Measurements from ENCODE around the gene PPP1R1C. TPM values are rescaled to one million over a fixed set of nuclear protein-coding genes. Genes with fewer than 3 reads are reported as not detected.

Gene PPP1R1C
- total RNA-seq, 2 experiments from 2014 or later, result not detected

DNA sequence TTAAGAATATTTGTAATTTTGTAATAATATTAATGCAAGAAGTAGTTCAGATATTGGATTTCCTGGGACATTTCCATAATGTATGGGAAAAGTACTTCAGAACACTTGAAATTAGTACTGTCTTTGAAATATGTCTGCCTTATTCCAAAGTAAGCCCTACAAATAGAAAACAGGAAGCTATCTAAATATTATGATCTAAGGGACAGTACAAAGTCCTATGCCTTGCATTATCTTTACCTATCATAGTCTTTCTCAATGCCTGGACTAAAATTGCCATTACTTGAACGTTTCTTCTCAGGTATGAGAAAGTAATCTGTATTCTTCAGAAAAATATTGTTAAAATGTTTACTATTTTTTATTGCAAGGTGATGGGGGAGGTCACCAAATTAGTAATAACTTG, 113.0 kb downstream of the PPP1R1C start:
- DNase-seq, result no peak
- H3K4me3 Mint-ChIP-seq, result no peak overlapping the region
- H3K9me3 Mint-ChIP-seq, result no peaks in the 10 kb centered on the region
- ChIA-PET POLR2A (no interaction called here), CTCF (no interaction called here)
- peaks cover 5% of the 10 kb centered on the region for H3K27me3 Mint-ChIP-seq
- no peak overlapping the region for H3K27ac Mint-ChIP-seq
- no peaks in the 10 kb centered on the region for H3K4me1 Mint-ChIP-seq
- H3K36me3 Mint-ChIP-seq (ENCODE audit: low read depth), result no peaks in the 10 kb centered on the region

DNA sequence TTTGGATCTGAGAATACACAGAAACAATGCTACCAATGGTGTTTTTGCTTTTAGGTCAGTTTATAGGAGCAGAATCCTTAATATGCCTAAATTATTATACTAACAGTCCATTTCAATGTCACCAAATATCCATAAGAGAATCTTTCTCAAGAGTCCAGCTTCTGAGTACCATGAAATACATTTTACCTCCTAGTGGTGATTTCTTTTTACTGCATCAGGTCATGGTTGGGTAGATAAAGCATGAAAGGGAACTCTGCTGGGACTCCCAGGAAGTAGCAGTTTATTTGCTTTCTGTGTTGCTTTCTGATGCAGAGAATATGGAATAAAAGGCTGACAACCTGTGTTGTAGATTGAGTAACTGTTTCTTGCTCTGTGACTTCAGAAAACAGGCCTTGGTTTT, 115.6 kb downstream of the PPP1R1C start:
- POLR2A ChIA-PET, result no interaction called here
- Mint-ChIP-seq H3K4me3 (no peak overlapping the region), H3K4me1 (no peaks in the 10 kb centered on the region), H3K9me3 (no peaks in the 10 kb centered on the region), H3K36me3 (ENCODE audit: low read depth) (no peaks in the 10 kb centered on the region), H3K27me3 (peaks cover 5% of the 10 kb centered on the region), H3K27ac (no peak overlapping the region)
- CTCF ChIA-PET, result no interaction called here
- DNase-seq, result no peak

DNA sequence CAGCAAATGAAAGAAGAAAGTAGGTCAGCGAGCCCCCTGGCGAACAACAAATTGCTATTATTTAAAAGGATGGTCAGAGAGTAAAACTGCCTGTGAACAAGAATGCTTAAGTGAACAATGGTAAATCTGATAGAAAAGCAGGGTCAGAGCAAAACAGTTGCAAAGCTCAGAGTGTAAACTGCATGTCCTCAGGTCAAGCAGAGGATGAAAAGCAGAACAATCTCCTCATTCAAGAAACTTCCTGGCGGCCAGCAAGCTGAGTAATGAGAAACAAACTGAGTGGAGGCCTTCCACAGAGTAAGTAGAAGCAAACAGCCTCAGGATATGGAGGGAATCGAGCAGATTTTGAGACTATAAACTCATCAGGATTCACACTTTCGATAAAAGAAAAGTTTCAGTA, 117.9 kb downstream of the PPP1R1C start:
- peaks cover 2% of the 10 kb centered on the region for H3K27me3 Mint-ChIP-seq

DNA sequence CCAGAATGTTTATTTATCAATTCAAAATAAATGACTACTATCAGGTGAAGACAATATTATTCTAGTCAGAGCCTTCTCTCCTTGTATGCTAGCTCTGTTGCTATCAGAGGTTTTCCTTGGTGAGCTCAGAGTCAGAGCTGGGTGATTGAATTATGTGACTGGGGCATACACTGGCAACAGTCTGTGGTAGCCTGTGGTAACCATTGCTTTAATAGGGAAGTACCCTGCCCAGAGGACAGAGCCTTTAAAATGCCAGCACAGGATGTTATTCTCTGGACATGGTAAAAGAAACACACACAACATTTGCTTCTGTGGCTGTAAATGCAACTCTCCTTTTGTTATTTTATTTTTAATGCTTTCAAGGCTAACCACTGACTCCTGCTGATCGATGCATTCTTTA, 124.7 kb downstream of the PPP1R1C start:
- Mint-ChIP-seq H3K4me1 (no peaks in the 10 kb centered on the region), H3K27ac (no peak overlapping the region), H3K9me3 (no peaks in the 10 kb centered on the region), H3K36me3 (ENCODE audit: low read depth) (no peaks in the 10 kb centered on the region), H3K4me3 (no peak overlapping the region), H3K27me3 (peaks cover 2% of the 10 kb centered on the region)
- POLR2A ChIA-PET, result no interaction called here
- no peak for DNase-seq
- CTCF ChIA-PET, result no interaction called here

More for the DNA sequence above, 117.9 kb downstream of the PPP1R1C start:
- POLR2A ChIA-PET, result no interaction called here
- no peak overlapping the region for H3K4me3 Mint-ChIP-seq
- no peak overlapping the region for H3K27ac Mint-ChIP-seq
- no peak for DNase-seq
- H3K4me1 Mint-ChIP-seq, result no peaks in the 10 kb centered on the region
- no peaks in the 10 kb centered on the region for H3K9me3 Mint-ChIP-seq
- H3K36me3 Mint-ChIP-seq (ENCODE audit: low read depth), result no peaks in the 10 kb centered on the region
- CTCF ChIA-PET, result no interaction called here

DNA sequence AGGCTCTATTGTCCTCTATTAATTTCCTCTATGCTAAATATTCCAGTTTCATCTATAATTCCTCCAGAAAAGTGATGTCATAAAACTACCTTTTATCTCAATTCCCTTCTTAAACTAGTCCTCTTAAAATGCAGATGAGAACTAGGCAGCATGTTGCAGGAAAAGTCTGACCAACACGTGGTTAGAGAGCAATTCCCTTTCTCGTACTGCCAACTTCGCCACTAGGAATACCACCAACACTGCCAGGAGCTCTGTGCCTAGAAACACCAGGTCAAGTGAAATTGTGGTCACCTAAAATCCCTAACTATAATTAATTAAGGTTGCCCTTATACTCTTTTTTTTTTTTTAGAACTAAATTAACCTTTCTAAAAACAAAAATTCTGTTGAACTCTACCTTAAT, 127.7 kb downstream of the PPP1R1C start:
- POLR2A ChIA-PET, result no interaction called here
- Mint-ChIP-seq H3K27me3 (peaks cover 2% of the 10 kb centered on the region), H3K4me1 (no peaks in the 10 kb centered on the region), H3K36me3 (ENCODE audit: low read depth) (no peaks in the 10 kb centered on the region), H3K4me3 (no peak overlapping the region), H3K9me3 (no peaks in the 10 kb centered on the region), H3K27ac (no peak overlapping the region)
- CTCF ChIA-PET, result no interaction called here
- DNase-seq, result no peak

DNA sequence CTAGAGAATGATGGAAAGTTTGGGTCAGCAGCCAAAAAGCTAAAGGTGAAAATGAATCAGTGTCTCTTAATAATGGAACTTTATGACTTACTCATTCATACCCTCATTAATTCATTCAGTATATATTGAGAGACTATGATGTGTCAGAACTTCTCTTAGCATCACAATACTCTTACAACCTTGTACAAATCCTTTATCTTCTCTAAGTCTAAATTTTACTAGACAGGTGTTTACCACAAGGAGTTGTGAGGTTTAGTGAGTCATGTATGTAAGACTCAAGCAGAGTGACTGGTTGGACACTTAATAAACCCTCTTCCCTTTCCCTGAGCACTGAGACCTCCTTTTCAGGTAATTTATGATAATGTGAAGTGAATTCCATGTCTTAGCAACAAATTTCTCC, 129.6 kb downstream of the PPP1R1C start:
- CTCF ChIA-PET, result no interaction called here
- H3K36me3 Mint-ChIP-seq (ENCODE audit: low read depth), result no peaks in the 10 kb centered on the region
- H3K27me3 Mint-ChIP-seq, result no peaks in the 10 kb centered on the region
- H3K9me3 Mint-ChIP-seq, result no peaks in the 10 kb centered on the region
- no peak for DNase-seq
- H3K4me3 Mint-ChIP-seq, result no peak overlapping the region
- POLR2A ChIA-PET, result no interaction called here
- no peak overlapping the region for H3K27ac Mint-ChIP-seq
- no peaks in the 10 kb centered on the region for H3K4me1 Mint-ChIP-seq

DNA sequence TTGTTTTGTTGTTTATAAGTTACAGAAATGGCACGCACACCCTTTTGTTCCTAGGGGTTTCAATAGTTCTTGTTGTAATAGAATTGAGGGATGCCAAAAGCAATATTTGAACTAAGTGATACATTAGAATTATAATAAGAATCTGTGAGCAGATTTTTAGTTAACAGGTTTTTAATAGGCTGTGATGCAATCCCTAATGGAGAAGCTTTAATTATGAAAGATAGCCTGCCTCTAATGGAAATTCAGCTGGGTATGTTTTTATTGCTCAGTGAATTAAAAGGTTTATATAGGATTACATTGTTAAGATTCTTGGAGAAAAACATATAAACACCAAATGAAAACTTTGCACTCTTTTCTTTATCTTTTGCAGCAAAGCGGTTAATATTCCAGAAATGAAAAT, 131.1 kb downstream of the PPP1R1C start:
- Mint-ChIP-seq H3K4me1 (no peaks in the 10 kb centered on the region), H3K4me3 (no peak overlapping the region), H3K9me3 (no peaks in the 10 kb centered on the region), H3K36me3 (ENCODE audit: low read depth) (no peaks in the 10 kb centered on the region), H3K27me3 (no peaks in the 10 kb centered on the region), H3K27ac (no peak overlapping the region)
- POLR2A ChIA-PET, result no interaction called here
- CTCF ChIA-PET, result no interaction called here
- DNase-seq, result no peak

DNA sequence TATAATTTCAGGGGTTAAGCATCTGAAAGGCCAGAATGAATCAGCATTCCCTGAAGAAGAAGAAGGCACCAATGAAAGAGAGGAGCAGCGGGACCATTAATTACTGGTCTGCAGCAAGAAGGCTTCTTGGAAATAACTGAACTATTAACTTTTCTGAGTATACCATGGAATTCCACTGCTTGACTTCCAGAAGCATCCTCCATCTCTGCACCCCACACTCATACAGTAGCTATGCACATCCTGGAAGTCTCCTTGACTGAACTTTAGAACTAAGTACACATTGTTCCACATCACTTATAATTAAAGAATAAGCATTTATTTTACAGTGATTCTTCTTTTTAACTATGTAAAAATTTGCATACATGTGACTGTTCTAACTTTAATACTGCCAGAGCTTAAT, 131.5 kb downstream of the PPP1R1C start:
- H3K4me1 Mint-ChIP-seq, result no peaks in the 10 kb centered on the region
- no peaks in the 10 kb centered on the region for H3K27me3 Mint-ChIP-seq
- no peaks in the 10 kb centered on the region for H3K36me3 Mint-ChIP-seq (ENCODE audit: low read depth)
- ChIA-PET CTCF (no interaction called here), POLR2A (no interaction called here)
- H3K9me3 Mint-ChIP-seq, result no peaks in the 10 kb centered on the region
- no peak overlapping the region for H3K27ac Mint-ChIP-seq
- no peak overlapping the region for H3K4me3 Mint-ChIP-seq
- no peak for DNase-seq

DNA sequence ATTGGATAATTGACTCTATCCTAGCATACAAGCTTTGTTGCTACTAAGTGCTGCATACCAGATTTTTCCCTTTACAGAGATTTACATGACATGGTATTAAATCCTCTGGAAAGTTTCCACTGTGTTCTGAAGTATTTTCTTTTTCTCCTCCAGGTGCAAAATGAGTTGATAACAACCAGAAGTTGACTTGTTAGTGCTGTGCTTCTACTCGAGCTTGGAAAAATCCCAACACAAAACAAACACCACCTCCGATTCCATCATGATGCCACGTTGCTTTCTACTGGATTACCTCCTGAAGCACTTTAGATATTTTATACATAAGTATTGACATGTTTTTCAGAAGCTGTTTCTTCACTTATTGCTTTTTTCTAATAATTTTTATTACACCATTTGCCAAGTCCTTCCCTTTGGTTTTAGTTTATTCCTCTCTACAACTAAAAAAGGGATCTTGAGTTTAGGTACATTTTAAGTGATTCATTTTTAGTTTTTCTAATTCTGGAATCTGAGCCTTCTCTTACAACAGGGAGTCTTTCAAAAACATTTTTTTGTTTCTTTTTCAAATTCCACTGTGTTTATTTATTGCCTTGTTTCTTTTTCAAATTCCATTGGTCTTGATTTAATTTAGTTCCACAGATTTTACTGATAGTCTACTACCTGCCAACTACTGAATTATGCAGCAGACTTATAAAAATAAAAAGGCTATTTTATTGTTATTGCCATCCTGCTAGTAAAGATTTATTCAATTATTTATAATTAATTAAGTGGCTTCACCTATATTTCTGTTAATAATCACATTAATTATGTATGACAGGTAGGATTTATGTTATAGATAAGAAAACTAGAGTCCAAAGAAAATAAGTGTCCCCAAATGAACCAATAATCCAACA, 143.4 kb downstream of the PPP1R1C start:
- CTCF ChIA-PET, result no interaction called here
- Mint-ChIP-seq H3K27me3 (peaks cover 3% of the 10 kb centered on the region), H3K4me1 (no peaks in the 10 kb centered on the region), H3K36me3 (ENCODE audit: low read depth) (no peaks in the 10 kb centered on the region), H3K4me3 (no peak overlapping the region), H3K27ac (no peak overlapping the region), H3K9me3 (no peaks in the 10 kb centered on the region)
- POLR2A ChIA-PET, result no interaction called here
- DNase-seq, result no peak

DNA sequence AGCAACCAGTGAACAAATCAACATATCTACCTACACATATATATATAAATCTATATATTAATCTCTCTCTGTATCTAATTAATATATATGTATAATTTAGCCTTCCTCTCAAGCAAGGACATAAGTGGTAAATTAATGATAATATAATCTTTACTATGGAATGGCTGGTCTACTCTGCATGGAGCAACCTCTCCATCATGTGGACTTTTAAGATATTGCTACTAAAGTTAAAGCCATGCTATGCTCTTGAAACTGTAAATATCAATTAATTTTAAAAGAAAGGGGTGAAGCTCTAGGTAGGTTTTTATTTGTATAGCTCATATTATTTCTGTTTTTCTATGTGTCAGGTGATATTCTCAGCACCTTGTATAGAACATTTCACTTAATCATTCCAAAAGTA, 147.0 kb downstream of the PPP1R1C start:
- Mint-ChIP-seq H3K9me3 (no peaks in the 10 kb centered on the region), H3K4me3 (no peak overlapping the region), H3K27ac (no peak overlapping the region), H3K36me3 (ENCODE audit: low read depth) (no peaks in the 10 kb centered on the region), H3K4me1 (no peaks in the 10 kb centered on the region), H3K27me3 (peaks cover 3% of the 10 kb centered on the region)
- no peak for DNase-seq
- POLR2A ChIA-PET, result no interaction called here
- CTCF ChIA-PET, result no interaction called here

DNA sequence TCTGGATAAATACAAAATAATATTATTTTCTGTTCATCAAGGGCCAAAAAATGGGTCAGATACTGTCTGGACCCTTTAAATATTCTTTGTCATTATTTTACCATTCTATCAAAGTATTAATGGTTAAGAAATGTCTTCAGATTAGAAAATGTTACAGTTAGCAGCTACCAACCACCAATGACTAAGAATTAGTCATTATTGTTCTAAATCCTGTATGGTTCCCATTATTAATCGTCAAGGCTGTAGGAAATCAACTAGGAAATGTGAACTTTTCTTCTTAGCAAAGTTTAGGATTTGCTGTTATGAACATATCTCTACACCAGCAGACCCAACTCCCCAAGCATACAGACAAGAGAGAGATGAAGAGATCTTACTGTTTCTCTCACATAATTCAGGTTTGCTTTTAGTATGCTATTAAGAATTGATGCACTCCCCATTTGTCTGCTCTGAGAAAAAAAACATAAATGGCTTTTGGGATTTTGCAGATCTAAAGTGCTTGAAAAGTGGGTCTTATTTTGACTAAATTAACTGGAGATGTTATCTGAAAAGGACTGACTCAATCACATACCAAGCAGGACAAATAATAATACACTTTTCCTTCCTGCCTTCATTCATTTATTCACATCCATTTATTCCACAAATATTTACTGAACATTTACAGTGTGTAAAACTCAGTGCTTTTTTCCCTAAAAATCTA, 147.7 kb downstream of the PPP1R1C start:
- POLR2A ChIA-PET, result no interaction called here
- H3K4me3 Mint-ChIP-seq, result no peak overlapping the region
- no peaks in the 10 kb centered on the region for H3K36me3 Mint-ChIP-seq (ENCODE audit: low read depth)
- DNase-seq, result no peak
- H3K4me1 Mint-ChIP-seq, result no peaks in the 10 kb centered on the region
- CTCF ChIA-PET, result no interaction called here
- H3K27me3 Mint-ChIP-seq, result peaks cover 3% of the 10 kb centered on the region
- H3K9me3 Mint-ChIP-seq, result no peaks in the 10 kb centered on the region
- no peak overlapping the region for H3K27ac Mint-ChIP-seq

DNA sequence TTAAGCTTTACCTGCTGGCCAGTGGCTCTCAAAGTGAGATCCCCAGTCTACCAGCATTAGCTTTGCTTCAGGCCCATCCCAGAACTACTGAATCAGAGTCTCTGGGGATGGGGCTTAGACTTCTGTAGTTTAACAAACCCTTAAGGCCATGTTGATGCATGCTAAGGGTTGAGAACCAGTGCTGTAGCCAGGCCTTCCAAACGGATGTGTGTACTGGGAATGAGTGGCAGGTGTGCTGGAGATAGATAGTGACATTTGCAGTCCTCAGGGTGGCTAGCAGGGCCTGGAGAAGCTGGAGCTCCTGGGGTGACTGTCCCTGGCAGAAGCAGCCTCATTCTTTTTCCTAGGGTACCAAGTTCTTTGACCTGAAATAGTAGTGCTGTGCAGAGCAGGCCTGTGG, 148.5 kb downstream of the PPP1R1C start:
- Mint-ChIP-seq H3K27ac (no peak overlapping the region), H3K36me3 (ENCODE audit: low read depth) (no peaks in the 10 kb centered on the region), H3K4me1 (no peaks in the 10 kb centered on the region)

DNA sequence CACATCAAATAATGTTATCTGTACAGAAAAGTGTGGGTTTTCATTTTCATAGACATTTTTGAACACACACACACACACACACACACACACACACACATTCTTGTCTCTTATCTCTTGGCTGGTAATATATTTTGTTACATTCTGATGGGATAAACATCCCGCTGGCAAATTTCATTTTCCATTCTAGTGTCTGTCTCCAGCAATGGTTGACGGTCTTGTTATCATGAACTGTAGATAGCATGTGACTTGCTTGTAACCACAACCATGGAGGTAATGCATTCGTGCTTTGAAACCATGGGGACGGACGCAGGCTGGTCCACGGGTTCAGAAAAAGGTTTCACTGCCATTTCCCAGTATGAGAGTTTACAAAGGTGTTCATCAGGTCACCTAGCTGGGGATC, 156.4 kb downstream of the PPP1R1C start:
- ChIA-PET CTCF (no interaction called here), POLR2A (no interaction called here)
- DNase-seq, result no peak
- Mint-ChIP-seq H3K9me3 (no peaks in the 10 kb centered on the region), H3K27ac (no peak overlapping the region), H3K36me3 (ENCODE audit: low read depth) (no peaks in the 10 kb centered on the region), H3K4me3 (no peak overlapping the region), H3K4me1 (no peaks in the 10 kb centered on the region), H3K27me3 (no peaks in the 10 kb centered on the region)

More for the DNA sequence above, 148.5 kb downstream of the PPP1R1C start:
- DNase-seq, result no peak
- Mint-ChIP-seq H3K27me3 (peaks cover 3% of the 10 kb centered on the region), H3K9me3 (no peaks in the 10 kb centered on the region), H3K4me3 (no peak overlapping the region)
- ChIA-PET POLR2A (no interaction called here), CTCF (no interaction called here)
